K562 (cell line): ENCODE measurements around the gene CALY. TPM values are rescaled to one million over a fixed set of nuclear protein-coding genes. Genes with fewer than 3 reads are reported as not detected.
A peak's percentile ranks its signal among the peaks of the same experiment; 100 is the strongest.

Experiments used
- ATAC-seq: fragments of 200-7000 bp; cut with Tn5 transposase; 3 replicates; pipeline ENCODE4 v1.9.1; 2020; ENCODE audit warnings: moderate library complexity
- BruUV-seq: library from RNA; stranded (reverse); fragments of 400-500 nt; replicated peaks from 2 replicates; lab custom pipeline; 2021; lab: Mats Ljungman, UMichigan
- CTCF ChIA-PET: fragments of 300-600 bp; formaldehyde crosslinking; extraction: SDS; loops from one replicate; lab custom pipeline; 2021; ENCODE audit warnings: low intra/inter-chr PET ratio; lab: Yijun Ruan, JAX
- POLR2A ChIA-PET: fragments of 300-600, 350-650 bp; sonication (Branson Sonifier 250); formaldehyde crosslinking; extraction: SDS; loops from one replicate; lab custom pipeline; 2021; ENCODE audit warnings: antibody characterized with exemption, inconsistent platforms; lab: Yijun Ruan, JAX
- DNase-seq, 4 experiments: peaks; one replicate each; pipeline versions ENCODE4 v3.0.0 to v3.0.0-alpha.2; 2011 to 2018; ENCODE audit warnings: low spot score in 3 of 4, mixed read lengths in 3 of 4; ENCODE audit errors: extremely low read depth in 1 of 4
- FAIRE-seq: peaks from 2 replicates; lab custom pipeline; 2011; peaks lifted over from hg19 to GRCh38; lab: Jason Lieb, UNC
- H2AFZ ChIP-seq: 2 replicates; pipeline ENCODE4 v1.6.0; 2011; ENCODE audit warnings: low read depth, low read length, control low read depth, inconsistent platforms
- H3K27ac ChIP-seq: fragments of 200-600 bp; 3 replicates; pipeline ENCODE4 v1.8.0; 2011; ENCODE audit warnings: low read depth, mild to moderate bottlenecking, control low read depth, inconsistent platforms, low read length, moderate library complexity, mixed read lengths; ENCODE audit errors: extremely low read depth
- H3K27me3 ChIP-seq, 2 experiments: fragments of 300-600 bp in 1 of 2; 2 replicates in 1 of 2; 3 replicates in 1 of 2; pipeline versions ENCODE4 v1.6.0 to v1.8.0; 2011; ENCODE audit warnings: inconsistent platforms in 2 of 2, low read length in 2 of 2, mild to moderate bottlenecking in 1 of 2, mixed read lengths in 1 of 2, moderate library complexity in 1 of 2; ENCODE audit not compliant: control insufficient read depth in 2 of 2, insufficient read depth in 2 of 2
- H3K36me3 ChIP-seq: fragments of 300-600 bp; 3 replicates; pipeline ENCODE4 v1.8.0; 2011; ENCODE audit warnings: mild to moderate bottlenecking, low read length, inconsistent platforms; ENCODE audit not compliant: control insufficient read depth, insufficient read depth
- H3K4me1 ChIP-seq, 2 experiments: fragments of 200-600 bp in 1 of 2; replicated peaks in 1 of 2; 2 replicates in 1 of 2; 3 replicates in 1 of 2; pipeline versions ENCODE4 v1.5.1 to v1.8.0; 2011; ENCODE audit warnings: inconsistent platforms in 2 of 2, low read length in 2 of 2, mild to moderate bottlenecking in 1 of 2, mixed read lengths in 1 of 2, moderate library complexity in 1 of 2; ENCODE audit not compliant: control insufficient read depth in 2 of 2, insufficient read depth in 2 of 2
- H3K4me2 ChIP-seq: 2 replicates; pipeline ENCODE4 v1.6.1; 2011; ENCODE audit warnings: low read length, control low read depth, inconsistent platforms, mixed read lengths; ENCODE audit not compliant: insufficient read depth
- H3K4me3 ChIP-seq: fragments of 200-600 bp; sonication (generic), shearing (Covaris generic); 2 replicates; pipeline ENCODE4 v1.5.1; 2016; ENCODE audit warnings: control low read depth, inconsistent platforms
- H3K79me2 ChIP-seq: fragments of 200-600 bp; 3 replicates; pipeline ENCODE4 v1.8.0; 2011; ENCODE audit warnings: low read length, inconsistent platforms; ENCODE audit not compliant: control insufficient read depth, insufficient read depth
- H3K9ac ChIP-seq, 2 experiments: 2 replicates each; pipeline versions ENCODE4 v1.6.0 to v1.6.1; 2011; ENCODE audit warnings: low read depth in 2 of 2, low read length in 2 of 2, control low read depth in 1 of 2, inconsistent platforms in 1 of 2, mild to moderate bottlenecking in 1 of 2, mixed read lengths in 1 of 2; ENCODE audit not compliant: insufficient read depth in 1 of 2
- H3K9me1 ChIP-seq: one replicate; pipeline ENCODE4 v1.6.0; 2011; ENCODE audit warnings: inconsistent platforms, mild to moderate bottlenecking, low read length, moderate library complexity; ENCODE audit not compliant: control insufficient read depth, insufficient read depth
- H3K9me3 ChIP-seq: replicated peaks from 2 replicates; pipeline ENCODE4 v1.5.1; 2011; ENCODE audit warnings: low read depth, low read length, inconsistent platforms; ENCODE audit not compliant: control insufficient read depth, insufficient read depth
- H4K20me1 ChIP-seq: replicated peaks from 2 replicates; pipeline ENCODE4 v1.6.1; 2011; ENCODE audit warnings: low read length, inconsistent platforms, mixed read lengths; ENCODE audit not compliant: control insufficient read depth, insufficient read depth
- NELFE ChIP-seq: IDR thresholded peaks from 2 replicates; pipeline ENCODE4 v1.6.1; 2011; ENCODE audit warnings: mild to moderate bottlenecking; ENCODE audit not compliant: insufficient read depth, insufficient read length
- NFIC ChIP-seq: fragments of 450-650 bp; IDR thresholded peaks from 2 replicates; pipeline ENCODE4 v1.6.1; 2017; ENCODE audit warnings: mild to moderate bottlenecking, inconsistent platforms
- ZNF75A ChIP-seq: fragments of 450-650 bp; formaldehyde crosslinking; IDR thresholded peaks from 2 replicates; pipeline ENCODE4 v1.4.0; 2020; ENCODE audit warnings: mild to moderate bottlenecking
- WGBS: fragments of 100-300 bp; shearing (Covaris generic); methylation state at CpG from one replicate; pipeline ENCODE4 v1.1.6; 2016; ENCODE audit warnings: low coverage, mixed read lengths; ENCODE audit not compliant: insufficient coverage; ENCODE audit errors: missing lambda C conversion rate; 5-methylcytosine and 5-hydroxymethylcytosine counted together
- in situ Hi-C: fragments of 300-500 bp; cut with MboI; formaldehyde crosslinking; loops from 4 replicates; pipeline ENCODE4 v1.15.0; 2018; ENCODE audit warnings: inconsistent platforms, mixed read lengths
- intact Hi-C: fragments of 100-400 bp; cut with micrococcal nuclease; formaldehyde crosslinking; loops from 2 replicates; pipeline ENCODE4 v1.14.2; 2022
- polyA plus RNA-seq, 8 experiments: library from polyadenylated mRNA; depleted of rRNA in 4 of 8; stranded (reverse) in 5 of 8; unstranded in 3 of 8; fragments of >200 nt; fragmentation: Nextera tagmentation in 2 of 8; fragmentation: Illumina TruSeq in 1 of 8; extraction: Ambion mirVana in 2 of 8; extraction: Trizol in 1 of 8; gene quantifications; 2 replicates each; pipeline versions ENCODE4 v1.2.1 to v1.2.3, GENCODE V29; 2011 to 2014; ENCODE audit warnings: inconsistent platforms in 1 of 8, missing spikeins in 1 of 8
- total RNA-seq, 7 experiments: library from RNA; depleted of rRNA in 6 of 7; stranded (reverse); fragments of >200 nt in 6 of 7; fragmentation: Illumina TruSeq in 2 of 7; extraction: Trizol in 2 of 7; gene quantifications; 2 replicates each; pipeline versions ENCODE4 v1.2.1 to v1.2.3, GENCODE V29; 2011 to 2021; ENCODE audit warnings: low replicate concordance in 1 of 7

The CALY gene
- total and polyA plus RNA-seq, 9 of the 15 experiments (the other 6 are each of a cell fraction or from before 2014, with no cell fraction given) = not detected

- TF ChIP-seq ZNF75A = no peak
Measured at GRCh38 chr10:133328358-133329343, 8.0 kb downstream of the CALY start (continued).

GRCh38 chr10:133327651-133328357, 8.9 kb downstream of the CALY start:
- peaks cover 4 to 6% of the 10 kb centered on the region in 2 experiments; a peak in 3 of 5 replicates for H3K27me3 ChIP-seq
- in situ Hi-C loops = no loop called here
- peaks cover 0 to 50% of the 10 kb centered on the region in 2 experiments; a peak in 3 of 5 replicates for H3K4me1 ChIP-seq
- ChIA-PET POLR2A (interaction anchor here (0.7 kb wide), 1 partner anchor 44 kb away, joined by 3 read pairs; no protein-coding TSS in a partner anchor), CTCF (no interaction called here)
- H4K20me1 ChIP-seq = no peaks in the 10 kb centered on the region
- FAIRE-seq = no peak
- no TSS peak for BruUV-seq
- no peaks in the 10 kb centered on the region for H3K9me1 ChIP-seq
- H3K9ac ChIP-seq = 0 out of 4 replicates have a peak overlapping the region, but pooled peaks of 1 of the 2 experiments have one; percentile 13
- 5% methylated on average over 10 of the region's 12 CpGs for WGBS
- H3K4me3 ChIP-seq = no peak overlapping the region
- no peak for TF ChIP-seq NELFE
- TF ChIP-seq NFIC = peak; percentile 30; the same call in 1 of the 2 replicates
- no peaks in the 10 kb centered on the region for H3K79me2 ChIP-seq
- no peaks in the 10 kb centered on the region for H3K9me3 ChIP-seq
- intact Hi-C loops = loop anchor here (5.0 to 10.0 kb wide), 3 partner anchors 67 to 157 kb away; partner anchors contain the start of gene MTG1
- no peak overlapping the region for H2AFZ ChIP-seq
- DNase-seq = no peak
- H3K27ac ChIP-seq = no peak overlapping the region
- ATAC-seq = no peak
- no peaks in the 10 kb centered on the region for H3K36me3 ChIP-seq
- H3K4me2 ChIP-seq = no peak overlapping the region
